ENCODE measurements around the gene GANAB. TPM values are rescaled to one million over a fixed set of nuclear protein-coding genes. Genes with fewer than 3 reads are reported as not detected.

GANAB gene
- total and polyA plus RNA-seq, 8 donors: 88.1 to 210 (median 141) TPM

GRCh38 chr11:62688491-62688890 is 42.1 kb upstream of the GANAB start:
- Histone ChIP-seq H3K27ac (no peak overlapping the region), H3K9me3 (no peaks in the 10 kb centered on the region), H3K36me3 (peaks cover 0 to 18% (median 0%) of the 10 kb centered on the region in 3 donors), H3K27me3 (no peaks in the 10 kb centered on the region), H3K4me1 (no peaks in the 10 kb centered on the region), H3K4me3 (no peak overlapping the region)
- ATAC-seq (no peak), DNase-seq (no peak), FAIRE-seq (no peak)
- TF ChIP-seq, protein P1, sequence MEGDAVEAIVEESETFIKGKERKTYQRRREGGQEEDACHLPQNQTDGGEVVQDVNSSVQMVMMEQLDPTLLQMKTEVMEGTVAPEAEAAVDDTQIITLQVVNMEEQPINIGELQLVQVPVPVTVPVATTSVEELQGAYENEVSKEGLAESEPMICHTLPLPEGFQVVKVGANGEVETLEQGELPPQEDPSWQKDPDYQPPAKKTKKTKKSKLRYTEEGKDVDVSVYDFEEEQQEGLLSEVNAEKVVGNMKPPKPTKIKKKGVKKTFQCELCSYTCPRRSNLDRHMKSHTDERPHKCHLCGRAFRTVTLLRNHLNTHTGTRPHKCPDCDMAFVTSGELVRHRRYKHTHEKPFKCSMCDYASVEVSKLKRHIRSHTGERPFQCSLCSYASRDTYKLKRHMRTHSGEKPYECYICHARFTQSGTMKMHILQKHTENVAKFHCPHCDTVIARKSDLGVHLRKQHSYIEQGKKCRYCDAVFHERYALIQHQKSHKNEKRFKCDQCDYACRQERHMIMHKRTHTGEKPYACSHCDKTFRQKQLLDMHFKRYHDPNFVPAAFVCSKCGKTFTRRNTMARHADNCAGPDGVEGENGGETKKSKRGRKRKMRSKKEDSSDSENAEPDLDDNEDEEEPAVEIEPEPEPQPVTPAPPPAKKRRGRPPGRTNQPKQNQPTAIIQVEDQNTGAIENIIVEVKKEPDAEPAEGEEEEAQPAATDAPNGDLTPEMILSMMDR (IDR thresholded peaks at IDR 0.05): no peak
- intact Hi-C loops (cut with DNase I): no loop called here
- 11 to 19% methylated on average over 1 of the region's 1 CpG for WGBS, 2 donors

- TF ChIP-seq, protein P1 (IDR thresholded peaks at IDR 0.05): no peak
- H3K9me3 ChIP-seq: no peaks in the 10 kb centered on the region
- ATAC-seq (peak in 2 of 4 donors; percentile 23 to 28), FAIRE-seq (no peak), DNase-seq (no peak)
- H3K4me3 ChIP-seq: peak overlapping the region in 1 of 4 donors; percentile 18
- intact Hi-C loops (cut with DNase I): no loop called here
- peaks cover 0 to 13% (median 0%) of the 10 kb centered on the region in 3 donors for H3K36me3 ChIP-seq
- 45 to 46% methylated on average over 74 of the region's 74 CpGs for WGBS, 2 donors
- no peaks in the 10 kb centered on the region for H3K4me1 ChIP-seq
- H3K27ac ChIP-seq: no peak overlapping the region
- no peaks in the 10 kb centered on the region for H3K27me3 ChIP-seq
These were observed 41.3 kb upstream of the GANAB start for GRCh38 chr11:62687508-62688396.

DNA sequence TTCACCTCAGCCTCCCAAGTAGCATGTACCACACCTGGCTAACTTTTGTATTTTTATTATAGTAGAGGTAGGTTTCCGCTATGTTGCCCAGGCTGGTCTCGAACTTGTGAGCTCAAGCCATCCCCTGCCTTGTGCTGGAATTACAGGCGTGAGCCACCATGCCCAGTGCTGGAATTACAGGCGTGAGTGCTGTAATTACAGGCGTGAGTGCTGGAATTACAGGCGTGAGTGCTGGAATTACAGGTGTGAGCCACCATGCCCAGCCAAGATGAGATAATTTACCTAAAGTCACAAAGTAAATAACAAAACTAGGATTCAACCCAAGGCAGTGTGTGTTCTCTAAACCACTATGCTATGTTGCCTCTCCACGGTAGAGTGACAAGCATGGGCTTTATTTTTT is 36.1 kb upstream of the GANAB start:
- FAIRE-seq (no peak), DNase-seq (peak in 1 of 6 donors; percentile 56), ATAC-seq (peak in 3 of 4 donors; percentile 7 to 55 (median 39))
- TF ChIP-seq, protein P1 (IDR thresholded peaks at IDR 0.05): no peak
- peaks cover 0 to 9% (median 8%) of the 10 kb centered on the region in 3 donors for H3K4me1 ChIP-seq
- intact Hi-C loops (cut with DNase I): no loop called here
- 52 to 53% methylated on average over 7 of the region's 7 CpGs for WGBS, 2 donors
- H3K9me3 ChIP-seq: no peaks in the 10 kb centered on the region
- H3K4me3 ChIP-seq: no peak overlapping the region
- H3K27ac ChIP-seq: no peak overlapping the region
- no peaks in the 10 kb centered on the region for H3K27me3 ChIP-seq
- H3K36me3 ChIP-seq: no peaks in the 10 kb centered on the region

DNA sequence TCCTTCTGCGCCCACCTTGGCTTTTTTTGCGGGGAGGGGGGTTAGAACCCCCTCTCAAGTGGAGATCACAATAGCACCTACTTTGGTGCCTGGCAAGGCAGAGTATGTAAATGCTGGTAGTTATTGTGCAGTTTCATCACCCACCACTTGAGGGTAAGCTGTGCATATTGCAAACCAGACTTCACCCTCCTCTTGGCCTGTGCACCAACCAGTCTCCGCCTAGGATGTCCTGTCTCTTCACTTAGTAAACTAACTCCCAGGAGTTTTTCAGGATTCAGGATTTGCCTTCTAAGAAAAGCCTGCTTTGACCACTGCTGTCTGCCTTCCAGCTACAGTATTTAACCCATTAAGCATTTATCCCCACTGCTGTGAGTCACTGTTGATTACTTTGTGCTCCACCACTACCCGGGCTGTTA is 34.4 kb upstream of the GANAB start:
- no peaks in the 10 kb centered on the region for H3K9me3 ChIP-seq
- H3K4me3 ChIP-seq: no peak overlapping the region
- ATAC-seq (peak; percentile 46 to 85 (median 80)), FAIRE-seq (no peak), DNase-seq (peak in 2 of 6 donors; percentile 49 to 50)
- intact Hi-C loops (cut with DNase I): no loop called here
- no peak overlapping the region for H3K27ac ChIP-seq
- H3K4me1 ChIP-seq: peaks cover 0 to 13% (median 12%) of the 10 kb centered on the region in 3 donors
- H3K27me3 ChIP-seq: no peaks in the 10 kb centered on the region
- TF ChIP-seq, protein P1 (IDR thresholded peaks at IDR 0.05): peak in 3 of 4 donors; percentile 9 to 35 (median 17)
- H3K36me3 ChIP-seq: peaks cover 0 to 4% (median 0%) of the 10 kb centered on the region in 3 donors
- 26 to 33% methylated on average over 4 of the region's 4 CpGs for WGBS, 2 donors

Measured in pancreas (tissue), 10 donors.